ENCODE measurements around the gene PRKCH. TPM values are rescaled to one million over a fixed set of nuclear protein-coding genes. Genes with fewer than 3 reads are reported as not detected.
A peak's percentile ranks its signal among the peaks of the same experiment; 100 is the strongest.

The PRKCH gene
- polyA plus RNA-seq, 2 of the 4 experiments (the other 2 are of a cell fraction), result 10.0 to 10.2 TPM

DNA sequence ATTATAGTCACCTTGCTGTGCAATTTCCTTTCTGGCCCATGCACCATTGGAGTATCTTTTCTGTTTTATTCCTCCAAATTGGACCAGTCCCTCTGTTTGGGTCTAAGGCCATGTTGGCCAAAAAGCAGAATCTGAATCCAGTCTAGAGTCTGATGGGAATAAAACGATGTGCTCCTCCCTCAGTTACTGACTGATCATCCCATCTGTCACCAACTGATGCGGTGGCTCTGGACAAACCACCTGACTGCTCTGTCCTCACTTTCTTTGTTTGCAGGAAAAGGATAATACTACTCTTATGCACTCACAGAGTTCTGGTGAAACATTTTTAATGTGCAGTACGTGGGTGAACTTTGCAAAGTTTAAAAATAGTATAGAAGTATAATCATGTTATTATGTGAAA, 253.7 kb downstream of the PRKCH start:
- FAIRE-seq (no peak), DNase-seq (ENCODE audit: low read depth in 1 of 2, low spot score in 1 of 2) (no peak), ATAC-seq (no peak)
- Histone ChIP-seq H3K4me3 (no peak overlapping the region), H3K4me2 (peak overlapping the region; percentile 42; the same call in 2 of the 3 replicates), H3K27ac (peak overlapping the region; percentile 49 to 67), H3K4me1 (peaks cover 51% of the 10 kb centered on the region), H3K9me3 (no peaks in the 10 kb centered on the region)
- ChIA-PET CTCF (interaction anchor here (1.0 kb wide), 1 partner anchor 113 kb away, joined by 3 read pairs; no protein-coding TSS in a partner anchor), POLR2A (no interaction called here)
- WGBS (ENCODE audit: missing lambda C conversion rate), result 84% methylated on average over 3 of the region's 3 CpGs
- TF ChIP-seq CHD4 (IDR thresholded peaks at IDR 0.05; ENCODE audit: borderline replicate concordance) (no peak), EP300 (IDR thresholded peaks at IDR 0.05) (no peak), RARB (CRISPR knock-in tag; IDR thresholded peaks at IDR 0.05) (no peak), HOXA7 (CRISPR knock-in tag; IDR thresholded peaks at IDR 0.05) (no peak), TP53 (CRISPR knock-in tag; IDR thresholded peaks at IDR 0.05) (no peak), CEBPB (IDR thresholded peaks at IDR 0.05) (no peak)

DNA sequence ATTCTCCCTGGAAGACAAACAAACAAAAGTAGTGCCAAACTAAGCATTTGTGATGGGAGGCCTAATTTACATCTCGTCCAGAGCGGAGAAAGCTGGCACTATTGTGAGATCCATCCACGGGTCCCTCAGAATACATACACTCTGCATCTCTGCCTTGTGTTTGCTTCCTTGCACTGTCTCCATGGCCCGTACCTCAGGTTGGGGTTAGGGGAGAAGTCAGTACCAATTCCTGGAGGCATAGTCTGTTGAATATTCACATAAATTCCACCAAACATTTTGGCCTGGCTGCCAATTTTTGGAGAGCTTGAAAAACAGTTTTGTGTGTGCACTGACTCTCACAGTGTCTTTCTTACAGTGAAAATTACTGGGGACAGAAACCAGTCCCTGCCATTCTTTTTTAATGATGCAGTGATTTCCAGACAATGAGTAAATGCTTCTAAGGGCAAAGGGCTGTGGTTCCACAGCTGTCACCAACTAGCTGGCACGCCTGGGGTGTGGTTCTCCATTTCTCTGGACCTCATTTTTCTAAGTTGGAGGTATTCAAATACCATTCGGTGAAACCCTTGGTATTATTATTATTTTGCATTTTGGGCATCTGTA, 254.3 kb downstream of the PRKCH start:
- DNase-seq (ENCODE audit: low read depth in 1 of 2, low spot score in 1 of 2) (no peak), ATAC-seq (no peak), FAIRE-seq (no peak)
- CTCF ChIA-PET, result interaction anchor here (1.0 to 1.1 kb wide), 4 partner anchors 14 to 113 kb away, joined by 3 read pairs; no protein-coding TSS in a partner anchor
- POLR2A ChIA-PET, result interaction anchor here (0.7 kb wide), 1 partner anchor 120 kb away, joined by 3 read pairs; the partner anchor contains the start of gene HIF1A
- peak overlapping the region; percentile 49 to 67 for H3K27ac ChIP-seq
- 55% methylated on average over 6 of the region's 6 CpGs for WGBS (ENCODE audit: missing lambda C conversion rate)
- peaks cover 51% of the 10 kb centered on the region for H3K4me1 ChIP-seq
- peak overlapping the region; percentile 42 for H3K4me2 ChIP-seq
- H3K4me3 ChIP-seq, result no peak overlapping the region
- no peak for TF ChIP-seq EHF (CRISPR knock-in tag; IDR thresholded peaks at IDR 0.05)
- no peak for TF ChIP-seq RARB (CRISPR knock-in tag; IDR thresholded peaks at IDR 0.05)
- TF ChIP-seq SREBF2 (IDR thresholded peaks at IDR 0.05), result no peak
- TF ChIP-seq EP300 (IDR thresholded peaks at IDR 0.05), result no peak
- H3K9me3 ChIP-seq, result no peaks in the 10 kb centered on the region

DNA sequence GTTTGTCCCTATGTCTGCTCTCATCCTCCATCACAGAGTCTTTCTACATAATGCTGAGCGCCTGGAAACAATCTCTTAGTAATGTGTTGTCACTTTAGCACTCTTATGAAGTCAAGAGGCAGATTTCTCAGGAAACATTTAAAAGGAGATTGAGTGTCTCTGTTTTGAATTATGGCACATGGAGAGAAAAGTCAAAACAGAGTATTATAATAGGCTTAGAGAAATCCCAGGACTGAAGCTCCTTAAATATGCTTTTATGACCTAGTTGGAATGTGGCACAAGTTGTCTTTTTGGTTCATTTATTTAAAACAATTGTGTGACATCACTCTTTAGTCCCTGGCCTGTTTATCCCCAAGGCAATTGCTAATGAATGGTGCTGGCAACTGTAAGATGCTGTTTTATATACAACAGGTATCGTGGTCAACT, 256.1 kb downstream of the PRKCH start:
- no peaks in the 10 kb centered on the region for H3K9me3 ChIP-seq
- FAIRE-seq (no peak), DNase-seq (ENCODE audit: low read depth in 1 of 2, low spot score in 1 of 2) (no peak), ATAC-seq (no peak)
- 92% methylated on average over 2 of the region's 2 CpGs for WGBS (ENCODE audit: missing lambda C conversion rate)
- peaks cover 66% of the 10 kb centered on the region for H3K4me1 ChIP-seq
- H3K4me2 ChIP-seq, result no peak overlapping the region
- TF ChIP-seq, protein P1, sequence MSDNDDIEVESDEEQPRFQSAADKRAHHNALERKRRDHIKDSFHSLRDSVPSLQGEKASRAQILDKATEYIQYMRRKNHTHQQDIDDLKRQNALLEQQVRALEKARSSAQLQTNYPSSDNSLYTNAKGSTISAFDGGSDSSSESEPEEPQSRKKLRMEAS (IDR thresholded peaks at IDR 0.05), result no peak
- TF ChIP-seq, protein P2, sequence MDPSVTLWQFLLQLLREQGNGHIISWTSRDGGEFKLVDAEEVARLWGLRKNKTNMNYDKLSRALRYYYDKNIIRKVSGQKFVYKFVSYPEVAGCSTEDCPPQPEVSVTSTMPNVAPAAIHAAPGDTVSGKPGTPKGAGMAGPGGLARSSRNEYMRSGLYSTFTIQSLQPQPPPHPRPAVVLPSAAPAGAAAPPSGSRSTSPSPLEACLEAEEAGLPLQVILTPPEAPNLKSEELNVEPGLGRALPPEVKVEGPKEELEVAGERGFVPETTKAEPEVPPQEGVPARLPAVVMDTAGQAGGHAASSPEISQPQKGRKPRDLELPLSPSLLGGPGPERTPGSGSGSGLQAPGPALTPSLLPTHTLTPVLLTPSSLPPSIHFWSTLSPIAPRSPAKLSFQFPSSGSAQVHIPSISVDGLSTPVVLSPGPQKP (IDR thresholded peaks at IDR 0.05; ENCODE audit: low read depth, low read length), result no peak
- TF ChIP-seq CEBPB (IDR thresholded peaks at IDR 0.05), result no peak
- peak overlapping the region; percentile 38 to 67; a peak in 4 of 6 replicates for H3K27ac ChIP-seq
- CTCF ChIA-PET, result no interaction called here
- POLR2A ChIA-PET, result no interaction called here
- no peak overlapping the region for H3K4me3 ChIP-seq

DNA sequence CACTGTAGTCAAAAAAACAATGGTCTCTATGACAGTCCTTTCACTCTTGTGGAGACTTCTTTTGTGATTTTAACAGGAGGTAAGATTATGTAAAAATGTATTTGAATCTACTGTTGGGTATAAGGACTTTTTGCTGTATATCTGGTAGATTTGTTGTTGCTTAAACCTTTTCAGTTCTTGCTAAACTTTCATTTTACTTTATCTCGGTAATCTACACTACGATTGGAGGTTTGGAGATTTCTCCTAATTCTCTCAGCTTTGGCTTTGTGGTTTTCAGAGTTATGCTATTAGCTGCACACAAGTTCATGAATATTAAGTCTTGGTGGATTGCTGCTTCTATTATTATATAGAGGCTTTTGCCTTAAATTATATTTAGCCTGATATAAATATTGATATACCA, 257.4 kb downstream of the PRKCH start:
- DNase-seq (ENCODE audit: low read depth in 1 of 2, low spot score in 1 of 2), result no peak
- ATAC-seq, result no peak
- peak overlapping the region in 1 of 2 experiments; percentile 39; a peak in 1 of 6 replicates for H3K27ac ChIP-seq
- TF ChIP-seq, protein P3, sequence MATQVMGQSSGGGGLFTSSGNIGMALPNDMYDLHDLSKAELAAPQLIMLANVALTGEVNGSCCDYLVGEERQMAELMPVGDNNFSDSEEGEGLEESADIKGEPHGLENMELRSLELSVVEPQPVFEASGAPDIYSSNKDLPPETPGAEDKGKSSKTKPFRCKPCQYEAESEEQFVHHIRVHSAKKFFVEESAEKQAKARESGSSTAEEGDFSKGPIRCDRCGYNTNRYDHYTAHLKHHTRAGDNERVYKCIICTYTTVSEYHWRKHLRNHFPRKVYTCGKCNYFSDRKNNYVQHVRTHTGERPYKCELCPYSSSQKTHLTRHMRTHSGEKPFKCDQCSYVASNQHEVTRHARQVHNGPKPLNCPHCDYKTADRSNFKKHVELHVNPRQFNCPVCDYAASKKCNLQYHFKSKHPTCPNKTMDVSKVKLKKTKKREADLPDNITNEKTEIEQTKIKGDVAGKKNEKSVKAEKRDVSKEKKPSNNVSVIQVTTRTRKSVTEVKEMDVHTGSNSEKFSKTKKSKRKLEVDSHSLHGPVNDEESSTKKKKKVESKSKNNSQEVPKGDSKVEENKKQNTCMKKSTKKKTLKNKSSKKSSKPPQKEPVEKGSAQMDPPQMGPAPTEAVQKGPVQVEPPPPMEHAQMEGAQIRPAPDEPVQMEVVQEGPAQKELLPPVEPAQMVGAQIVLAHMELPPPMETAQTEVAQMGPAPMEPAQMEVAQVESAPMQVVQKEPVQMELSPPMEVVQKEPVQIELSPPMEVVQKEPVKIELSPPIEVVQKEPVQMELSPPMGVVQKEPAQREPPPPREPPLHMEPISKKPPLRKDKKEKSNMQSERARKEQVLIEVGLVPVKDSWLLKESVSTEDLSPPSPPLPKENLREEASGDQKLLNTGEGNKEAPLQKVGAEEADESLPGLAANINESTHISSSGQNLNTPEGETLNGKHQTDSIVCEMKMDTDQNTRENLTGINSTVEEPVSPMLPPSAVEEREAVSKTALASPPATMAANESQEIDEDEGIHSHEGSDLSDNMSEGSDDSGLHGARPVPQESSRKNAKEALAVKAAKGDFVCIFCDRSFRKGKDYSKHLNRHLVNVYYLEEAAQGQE (IDR thresholded peaks at IDR 0.05), result no peak
- TF ChIP-seq POLR2AphosphoS2 (conservative IDR thresholded peaks at IDR 0.05; ENCODE audit: low read length) (no peak), RFX5 (IDR thresholded peaks at IDR 0.05) (no peak), HDAC2 (IDR thresholded peaks at IDR 0.05) (no peak), KDM1A (IDR thresholded peaks at IDR 0.05; ENCODE audit: low read depth) (no peak), FOXS1 (CRISPR knock-in tag; IDR thresholded peaks at IDR 0.05) (no peak), EP300 (IDR thresholded peaks at IDR 0.05) (no peak), NR3C1 (IDR thresholded peaks at IDR 0.05) (no peak), JUN (IDR thresholded peaks at IDR 0.05) (no peak), HEYL (CRISPR knock-in tag; IDR thresholded peaks at IDR 0.05) (no peak), HOXB5 (CRISPR knock-in tag; IDR thresholded peaks at IDR 0.05) (no peak), MAFK (IDR thresholded peaks at IDR 0.05; ENCODE audit: partially characterized antibody) (no peak), POLR2A (IDR thresholded peaks at IDR 0.05; ENCODE audit: low read length) (no peak), ZNF302 (CRISPR knock-in tag; IDR thresholded peaks at IDR 0.05) (no peak), MYC (IDR thresholded peaks at IDR 0.05; ENCODE audit: borderline replicate concordance, low read length) (no peak)
- TF ChIP-seq, protein P1 (IDR thresholded peaks at IDR 0.05), result no peak
- H3K4me3 ChIP-seq, result no peak overlapping the region
- POLR2A ChIA-PET, result no interaction called here
- CTCF ChIA-PET, result interaction anchor here (1.1 kb wide), 1 partner anchor 1810 kb away, joined by 3 read pairs; no protein-coding TSS in a partner anchor
- H3K9me3 ChIP-seq, result no peaks in the 10 kb centered on the region
- WGBS (ENCODE audit: missing lambda C conversion rate), result 95% methylated on average over 2 of the region's 2 CpGs
- H3K4me1 ChIP-seq, result peaks cover 57% of the 10 kb centered on the region
- H3K4me2 ChIP-seq, result no peak overlapping the region; the same call in 2 of the 3 replicates
- FAIRE-seq, result no peak

Data from A549 (cell line).